RWPE1 (cell line): Measurements from ENCODE around the gene CDC45.

ENCODE experiments used
- CTCF ChIA-PET: fragments of 350-600 bp; sonication (Branson Sonifier 250); formaldehyde crosslinking; extraction: SDS; loops from one replicate; lab custom pipeline; 2021; lab: Yijun Ruan, JAX
- POLR2A ChIA-PET: fragments of 400-600 bp; formaldehyde crosslinking; extraction: SDS; loops from one replicate; lab custom pipeline; 2020; ENCODE audit warnings: antibody characterized with exemption; ENCODE audit not compliant: low non-redundant PET; lab: Yijun Ruan, JAX
- DNase-seq: peaks from one replicate; pipeline ENCODE4 v3.0.0; 2012; ENCODE audit warnings: low spot score
- H3K27ac ChIP-seq: fragments of 450-650 bp; 2 replicates; pipeline ENCODE4 v1.5.1; 2017
- TF ChIP-seq, protein P1 (sequence below): fragments of 450-650 bp; conservative IDR thresholded peaks from 2 replicates; pipeline ENCODE4 v1.5.1; 2017; ENCODE audit warnings: low read depth, mild to moderate bottlenecking

CDC45 gene

DNA sequence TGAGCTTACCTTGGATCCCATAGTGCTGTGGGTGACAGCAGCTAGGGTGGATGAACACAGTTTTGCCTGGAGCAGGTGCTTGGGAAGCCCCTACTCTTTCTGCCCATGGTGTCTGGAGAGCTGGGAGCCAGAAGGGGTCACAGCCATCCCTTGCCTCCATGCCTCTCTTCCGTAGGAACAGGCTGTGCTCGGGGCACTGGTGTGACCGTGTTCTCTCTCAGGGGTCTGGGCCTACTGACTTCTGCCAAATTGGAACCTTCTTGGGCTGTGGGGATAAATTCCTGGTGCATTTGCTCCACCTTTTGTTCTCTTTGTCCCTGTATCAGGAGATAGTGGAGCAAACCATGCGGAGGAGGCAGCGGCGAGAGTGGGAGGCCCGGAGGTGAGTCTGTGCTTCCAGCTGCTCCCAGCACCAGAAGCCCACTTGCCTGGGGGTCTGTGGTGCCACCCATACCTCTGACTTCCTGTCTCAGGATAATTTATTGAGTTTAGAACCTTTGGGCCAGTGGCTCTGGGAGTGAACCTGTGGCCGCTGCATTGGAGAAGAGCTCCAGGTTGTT, 14.4 kb downstream of the CDC45 start:
- DNase-seq: no peak
- CTCF ChIA-PET: no interaction called here

DNA sequence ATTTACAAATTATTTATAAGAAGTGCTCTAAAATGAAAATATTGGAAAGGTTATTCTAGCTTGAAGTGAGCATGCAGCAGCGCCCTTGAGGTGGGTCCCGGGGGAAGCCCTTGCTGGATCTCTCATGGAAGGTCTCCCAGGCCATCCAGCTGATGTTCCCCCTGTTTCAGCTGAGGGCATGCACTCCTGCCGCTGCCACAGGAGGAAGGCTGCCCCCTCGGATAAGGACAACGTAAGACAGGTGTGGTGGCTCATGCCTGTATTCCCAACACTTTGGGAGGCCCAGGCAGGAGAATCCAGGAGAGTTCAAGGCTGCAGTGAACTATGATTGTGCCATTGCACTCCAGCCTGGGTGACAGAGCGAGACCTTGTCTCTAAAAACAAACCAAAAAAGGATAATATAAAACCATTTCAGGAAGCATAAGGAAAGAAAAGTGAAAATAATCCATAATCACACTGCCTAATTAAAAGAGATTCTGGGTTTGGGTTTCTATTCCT, 15.0 kb downstream of the CDC45 start:
- no peak for DNase-seq
- POLR2A ChIA-PET: no interaction called here
- H3K27ac ChIP-seq: no peak overlapping the region
- TF ChIP-seq, protein P1, sequence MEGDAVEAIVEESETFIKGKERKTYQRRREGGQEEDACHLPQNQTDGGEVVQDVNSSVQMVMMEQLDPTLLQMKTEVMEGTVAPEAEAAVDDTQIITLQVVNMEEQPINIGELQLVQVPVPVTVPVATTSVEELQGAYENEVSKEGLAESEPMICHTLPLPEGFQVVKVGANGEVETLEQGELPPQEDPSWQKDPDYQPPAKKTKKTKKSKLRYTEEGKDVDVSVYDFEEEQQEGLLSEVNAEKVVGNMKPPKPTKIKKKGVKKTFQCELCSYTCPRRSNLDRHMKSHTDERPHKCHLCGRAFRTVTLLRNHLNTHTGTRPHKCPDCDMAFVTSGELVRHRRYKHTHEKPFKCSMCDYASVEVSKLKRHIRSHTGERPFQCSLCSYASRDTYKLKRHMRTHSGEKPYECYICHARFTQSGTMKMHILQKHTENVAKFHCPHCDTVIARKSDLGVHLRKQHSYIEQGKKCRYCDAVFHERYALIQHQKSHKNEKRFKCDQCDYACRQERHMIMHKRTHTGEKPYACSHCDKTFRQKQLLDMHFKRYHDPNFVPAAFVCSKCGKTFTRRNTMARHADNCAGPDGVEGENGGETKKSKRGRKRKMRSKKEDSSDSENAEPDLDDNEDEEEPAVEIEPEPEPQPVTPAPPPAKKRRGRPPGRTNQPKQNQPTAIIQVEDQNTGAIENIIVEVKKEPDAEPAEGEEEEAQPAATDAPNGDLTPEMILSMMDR: no peak
- CTCF ChIA-PET: interaction anchor here (0.6 kb wide), 1 partner anchor 11 kb away, joined by 3 read pairs; no protein-coding TSS in a partner anchor

More for the DNA sequence above, 14.4 kb downstream of the CDC45 start:
- no peak overlapping the region for H3K27ac ChIP-seq
- POLR2A ChIA-PET: no interaction called here
- TF ChIP-seq, protein P1: no peak

DNA sequence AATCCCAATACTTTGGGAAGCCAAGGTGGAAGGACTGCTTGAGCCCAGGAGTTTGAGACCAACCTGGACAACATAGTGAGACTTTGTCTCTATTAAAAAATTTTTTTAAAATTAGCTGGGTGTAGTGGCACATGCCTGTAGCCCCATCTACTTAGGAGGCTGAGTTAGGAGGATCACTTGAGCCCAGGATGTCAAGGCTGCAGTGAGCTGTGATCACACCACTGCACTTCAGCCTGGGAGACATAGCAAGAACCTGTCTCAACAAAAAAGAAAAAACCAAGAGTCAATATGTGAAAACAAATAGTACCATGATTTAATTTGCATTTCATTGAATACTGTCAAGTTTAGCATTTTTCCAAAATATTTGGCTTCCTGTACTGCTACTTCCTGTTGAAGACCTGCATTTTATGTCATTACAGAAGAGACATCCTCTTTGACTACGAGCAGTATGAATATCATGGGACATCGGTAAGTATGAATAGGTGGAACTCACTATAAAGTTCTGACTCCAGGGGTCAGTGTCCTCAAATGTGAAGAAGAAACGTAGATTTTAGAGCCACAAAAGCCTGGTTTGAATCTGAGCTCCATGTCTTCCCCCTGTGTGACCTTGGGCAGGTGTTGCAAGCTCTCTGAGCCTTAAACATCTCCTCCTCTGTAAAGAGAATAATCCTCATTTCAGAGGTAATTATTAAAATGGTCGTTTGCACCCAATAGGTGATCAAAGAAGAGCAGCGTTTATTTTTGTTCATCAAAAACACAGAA, 16.0 kb downstream of the CDC45 start:
- H3K27ac ChIP-seq: no peak overlapping the region
- TF ChIP-seq, protein P1: no peak
- POLR2A ChIA-PET: interaction anchor here (0.6 kb wide), 1 partner anchor 1061 kb away, joined by 6 read pairs; no protein-coding TSS in a partner anchor
- DNase-seq: no peak
- CTCF ChIA-PET: interaction anchor here (0.6 to 1.0 kb wide), 3 partner anchors 80 to 349 kb away, joined by 3 to 4 read pairs (median 3); no protein-coding TSS in a partner anchor

DNA sequence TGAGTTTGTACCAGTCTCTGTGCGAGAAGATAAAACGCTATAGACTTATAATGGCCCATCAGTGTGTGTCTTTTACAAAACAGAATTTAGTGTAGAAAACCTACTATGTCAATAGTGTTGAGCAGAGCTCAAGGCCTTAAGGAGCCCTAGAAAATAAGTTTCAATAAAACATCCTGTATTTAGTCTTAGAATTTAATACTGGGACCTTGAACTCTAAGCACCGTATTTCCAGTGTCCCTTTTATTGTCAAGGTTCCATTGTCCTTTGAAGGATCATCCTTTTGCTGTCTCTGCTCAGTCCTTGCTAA, 16.6 kb downstream of the CDC45 start:
- POLR2A ChIA-PET: no interaction called here
- CTCF ChIA-PET: interaction anchor here (0.6 to 1.0 kb wide), 3 partner anchors 81 to 349 kb away, joined by 3 to 4 read pairs (median 3); no protein-coding TSS in a partner anchor
- TF ChIP-seq, protein P1: no peak
- H3K27ac ChIP-seq: no peak overlapping the region
- DNase-seq: no peak

DNA sequence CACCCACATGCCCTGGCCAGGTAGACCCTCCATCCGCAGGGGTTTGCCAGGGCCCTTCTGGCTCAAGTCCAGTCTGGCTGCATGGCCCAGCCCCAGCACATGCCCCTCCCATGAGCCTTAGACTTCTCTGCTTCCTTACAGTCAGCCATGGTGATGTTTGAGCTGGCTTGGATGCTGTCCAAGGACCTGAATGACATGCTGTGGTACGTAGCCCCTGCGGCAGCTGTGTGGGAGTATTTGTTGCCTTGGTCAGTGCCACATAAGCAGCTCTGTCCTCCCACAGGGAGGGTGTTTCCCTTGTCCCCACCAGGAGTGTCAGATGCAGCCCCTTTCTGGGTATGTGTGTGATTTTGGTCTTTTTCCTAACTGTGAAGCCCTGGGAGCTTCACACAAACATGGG, 17.5 kb downstream of the CDC45 start:
- TF ChIP-seq, protein P1: no peak
- CTCF ChIA-PET: interaction anchor here (0.6 to 1.3 kb wide), 2 partner anchors 19 to 133 kb away, joined by 3 to 4 read pairs; no protein-coding TSS in a partner anchor
- POLR2A ChIA-PET: no interaction called here
- no peak for DNase-seq
- no peak overlapping the region for H3K27ac ChIP-seq

DNA sequence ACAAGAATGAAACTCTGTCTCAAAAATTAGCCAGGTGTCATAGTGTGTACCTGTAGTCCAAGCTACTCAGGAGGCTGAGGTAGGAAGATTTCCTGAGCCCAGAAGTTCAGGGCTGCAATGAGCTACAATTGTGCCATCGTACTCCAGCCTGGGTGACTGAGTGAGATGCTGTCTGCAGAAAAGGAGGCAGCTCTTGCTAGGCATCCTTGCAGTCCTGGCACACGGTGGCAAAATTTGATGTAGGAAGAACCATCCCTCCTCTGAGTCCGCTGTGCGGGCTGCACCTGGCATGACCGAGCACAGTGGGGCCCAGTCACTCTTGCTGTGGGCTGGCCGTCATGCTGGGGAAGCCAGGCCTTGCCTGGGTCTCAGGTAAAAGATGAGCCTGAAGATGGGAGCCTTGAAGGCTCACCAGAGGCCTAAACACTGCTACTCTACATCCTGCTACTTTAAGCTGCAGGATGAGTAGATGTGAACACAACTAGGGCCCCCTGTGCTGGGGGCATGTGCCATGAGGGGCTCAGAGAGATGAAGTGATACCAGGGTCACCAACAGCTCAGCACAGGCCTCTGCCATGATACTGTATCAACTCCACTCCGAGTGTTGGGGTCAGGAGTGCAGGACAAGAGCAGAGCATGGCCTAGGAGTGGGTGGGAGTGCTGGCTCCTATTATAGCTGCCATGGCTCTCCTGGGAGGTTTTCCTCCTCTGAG, 18.6 kb downstream of the CDC45 start:
- no peak for DNase-seq
- ChIA-PET POLR2A (no interaction called here), CTCF (interaction anchor here (1.3 kb wide), 1 partner anchor 131 kb away, joined by 4 read pairs; no protein-coding TSS in a partner anchor)
- TF ChIP-seq, protein P1: no peak
- no peak overlapping the region for H3K27ac ChIP-seq
